ENCODE data around the gene OSBPL9.

GRCh38 chr1:51749151-51749550 lies 132.3 kb downstream of the OSBPL9 start:
- TF ChIP-seq CTCF (IDR thresholded peaks at IDR 0.05) (no peak), POLR2A (IDR thresholded peaks at IDR 0.05) (no peak), EP300 (IDR thresholded peaks at IDR 0.05) (no peak)
